ENCODE results near the gene EGFL8. TPM values are rescaled to one million over a fixed set of nuclear protein-coding genes. Genes with fewer than 3 reads are reported as not detected.

Gene EGFL8
- 1 to 10 TPM; 6.0 to 8.6 TPM for total RNA-seq

DNA sequence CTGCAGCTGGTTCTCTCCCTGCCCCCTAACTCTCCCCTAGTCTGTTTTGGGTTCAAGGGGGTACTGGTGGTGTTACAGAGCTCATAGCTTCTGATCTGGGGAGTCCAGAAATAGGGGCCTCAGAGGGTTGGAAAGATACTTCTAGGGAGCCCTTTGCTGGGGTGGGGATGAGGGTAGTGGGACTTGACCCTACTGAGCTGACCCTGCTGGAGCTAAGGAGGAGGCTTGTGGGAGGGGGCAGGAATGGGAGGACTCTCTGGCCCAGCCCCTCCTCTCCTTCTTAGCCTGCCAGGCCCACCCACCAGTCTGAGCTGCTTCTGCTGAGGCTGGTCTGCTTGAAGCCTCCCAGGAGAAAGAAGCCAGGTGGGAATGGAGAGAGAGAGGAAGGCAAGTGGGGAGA lies at the start of gene EGFL8:
TSS of gene EGFL8 (plus strand) at position 301 of the 400 bp plus-strand sequence. CDS start 1,571 bp downstream, outside the sequence.
- Mint-ChIP-seq H3K27ac (no peak within 1 kb of the TSS), H3K4me3 (no peak within 1 kb of the TSS), H3K4me1 (no peaks in the 10 kb centered on the region), H3K9me3 (no peaks in the 10 kb centered on the region), H3K27me3 (no peaks in the 10 kb centered on the region), H3K36me3 (ENCODE audit: low read depth) (peaks cover 8% of the 10 kb centered on the region)
- no peak for DNase-seq
- POLR2A ChIA-PET, result interaction anchor here (0.9 kb wide), 1 partner anchor 12 kb away, joined by 6 read pairs; no protein-coding TSS in a partner anchor
- CTCF ChIA-PET, result interaction anchor here (1.4 to 1.7 kb wide), 2 partner anchors 10 to 12 kb away, joined by 4 read pairs; partner anchors contain the start of gene PRRT1

DNA sequence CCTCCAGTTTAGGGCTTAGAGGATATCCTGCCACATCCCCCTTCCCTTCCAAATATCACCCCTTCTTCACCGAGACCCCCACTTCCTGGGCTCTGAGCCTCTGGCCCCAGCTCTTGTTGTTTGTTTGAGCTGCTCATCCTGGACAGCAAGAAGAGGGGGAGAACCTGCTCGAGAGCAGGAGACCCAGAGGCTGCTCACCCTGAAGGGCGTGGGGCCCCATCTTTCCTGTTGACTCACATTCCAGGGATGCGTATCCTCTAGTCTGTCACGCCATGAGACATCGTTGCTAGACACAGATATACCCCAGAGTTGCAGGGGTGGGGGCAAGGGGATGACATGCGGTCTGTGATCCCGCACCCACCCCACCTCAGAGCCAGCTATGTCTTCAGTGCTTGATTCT lies 49.6 kb upstream of the EGFL8 start:
- CTCF ChIA-PET, result interaction anchor here (0.7 kb wide), 1 partner anchor 724 kb away, joined by 4 read pairs; the partner anchor contains the start of gene TAP2
- Mint-ChIP-seq H3K4me1 (peaks cover 12% of the 10 kb centered on the region), H3K4me3 (no peak overlapping the region), H3K36me3 (ENCODE audit: low read depth) (peaks cover 25% of the 10 kb centered on the region), H3K9me3 (no peaks in the 10 kb centered on the region), H3K27me3 (peaks cover under 1% of the 10 kb centered on the region), H3K27ac (no peak overlapping the region)
- DNase-seq, result no peak
- POLR2A ChIA-PET, result no interaction called here

DNA sequence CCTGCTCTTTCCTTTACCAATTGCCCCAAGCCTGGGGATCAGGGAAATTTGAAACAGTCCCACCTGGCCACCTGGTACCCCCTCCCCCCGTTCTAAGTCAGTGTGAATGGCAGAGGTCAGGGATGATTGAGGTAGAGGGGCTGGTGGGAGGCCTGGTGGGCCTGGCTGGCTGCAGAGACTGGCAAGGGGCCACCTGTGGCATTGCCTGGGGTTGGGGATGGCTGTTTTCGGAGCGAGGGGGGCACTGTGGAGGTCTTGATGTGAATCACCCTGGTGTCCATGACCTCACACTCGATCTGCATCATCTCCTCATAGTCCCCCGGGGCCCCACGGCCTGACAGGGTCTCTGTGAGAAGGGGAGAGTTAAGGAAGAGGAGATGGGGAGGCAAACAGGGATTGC lies 48.8 kb upstream of the EGFL8 start:
- no peaks in the 10 kb centered on the region for H3K9me3 Mint-ChIP-seq
- H3K4me3 Mint-ChIP-seq, result no peak overlapping the region
- H3K36me3 Mint-ChIP-seq (ENCODE audit: low read depth), result peaks cover 30% of the 10 kb centered on the region
- CTCF ChIA-PET, result no interaction called here
- no peaks in the 10 kb centered on the region for H3K27me3 Mint-ChIP-seq
- H3K4me1 Mint-ChIP-seq, result peaks cover 10% of the 10 kb centered on the region
- POLR2A ChIA-PET, result no interaction called here
- DNase-seq, result no peak
- no peak overlapping the region for H3K27ac Mint-ChIP-seq

DNA sequence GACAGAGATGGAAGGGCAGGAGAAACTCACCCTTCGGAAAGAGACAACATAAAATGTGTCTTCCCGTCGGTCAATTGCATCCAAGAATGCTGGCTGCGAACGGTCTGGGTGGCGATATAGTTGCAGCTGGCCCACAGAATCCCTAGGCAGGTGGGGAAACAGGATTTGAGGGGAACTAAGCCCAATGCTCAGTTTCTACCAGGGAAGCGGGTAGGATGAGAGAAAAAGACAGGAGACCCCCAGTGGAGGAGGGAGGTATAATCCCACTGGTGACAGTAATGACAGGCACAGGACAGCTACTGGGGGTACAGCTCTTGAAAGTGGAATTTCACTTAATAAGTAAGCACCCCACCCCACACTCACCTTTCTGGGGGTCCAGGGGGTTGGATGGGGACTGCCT lies 47.7 kb upstream of the EGFL8 start:
- Mint-ChIP-seq H3K27me3 (no peaks in the 10 kb centered on the region), H3K4me3 (no peak overlapping the region), H3K9me3 (no peaks in the 10 kb centered on the region), H3K36me3 (ENCODE audit: low read depth) (peaks cover 38% of the 10 kb centered on the region), H3K27ac (no peak overlapping the region), H3K4me1 (peaks cover 10% of the 10 kb centered on the region)
- CTCF ChIA-PET, result interaction anchor here (0.9 to 1.2 kb wide), 4 partner anchors 12 to 79 kb away, joined by 3 to 4 read pairs (median 4); no protein-coding TSS in a partner anchor
- POLR2A ChIA-PET, result no interaction called here
- peak; percentile 26 for DNase-seq

DNA sequence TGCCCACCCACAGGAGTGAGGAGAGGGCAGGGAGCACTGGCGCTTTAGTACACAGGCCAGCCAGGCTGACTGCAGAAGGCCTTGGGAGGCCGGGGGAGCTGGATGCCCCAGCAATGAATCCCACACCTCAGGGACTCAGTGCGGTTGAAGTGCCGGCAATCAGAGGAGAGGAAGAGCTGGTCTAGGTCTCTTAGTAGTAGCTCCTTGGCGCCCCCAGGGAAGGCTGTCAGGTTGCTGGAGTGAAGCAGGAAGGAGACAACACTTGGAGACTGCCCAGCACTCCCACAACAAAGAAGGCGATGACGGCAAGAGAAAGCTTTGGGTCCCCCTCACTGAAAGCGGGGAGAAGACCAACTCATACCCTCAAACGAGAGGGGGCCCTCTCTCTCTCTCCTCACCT lies 46.9 kb upstream of the EGFL8 start:
- Mint-ChIP-seq H3K9me3 (no peaks in the 10 kb centered on the region), H3K27me3 (no peaks in the 10 kb centered on the region), H3K36me3 (ENCODE audit: low read depth) (peaks cover 44% of the 10 kb centered on the region), H3K4me3 (no peak overlapping the region), H3K4me1 (peaks cover 10% of the 10 kb centered on the region), H3K27ac (no peak overlapping the region)
- no peak for DNase-seq
- ChIA-PET POLR2A (no interaction called here), CTCF (interaction anchor here (0.9 to 1.2 kb wide), 4 partner anchors 11 to 78 kb away, joined by 3 to 4 read pairs (median 4); no protein-coding TSS in a partner anchor)

DNA sequence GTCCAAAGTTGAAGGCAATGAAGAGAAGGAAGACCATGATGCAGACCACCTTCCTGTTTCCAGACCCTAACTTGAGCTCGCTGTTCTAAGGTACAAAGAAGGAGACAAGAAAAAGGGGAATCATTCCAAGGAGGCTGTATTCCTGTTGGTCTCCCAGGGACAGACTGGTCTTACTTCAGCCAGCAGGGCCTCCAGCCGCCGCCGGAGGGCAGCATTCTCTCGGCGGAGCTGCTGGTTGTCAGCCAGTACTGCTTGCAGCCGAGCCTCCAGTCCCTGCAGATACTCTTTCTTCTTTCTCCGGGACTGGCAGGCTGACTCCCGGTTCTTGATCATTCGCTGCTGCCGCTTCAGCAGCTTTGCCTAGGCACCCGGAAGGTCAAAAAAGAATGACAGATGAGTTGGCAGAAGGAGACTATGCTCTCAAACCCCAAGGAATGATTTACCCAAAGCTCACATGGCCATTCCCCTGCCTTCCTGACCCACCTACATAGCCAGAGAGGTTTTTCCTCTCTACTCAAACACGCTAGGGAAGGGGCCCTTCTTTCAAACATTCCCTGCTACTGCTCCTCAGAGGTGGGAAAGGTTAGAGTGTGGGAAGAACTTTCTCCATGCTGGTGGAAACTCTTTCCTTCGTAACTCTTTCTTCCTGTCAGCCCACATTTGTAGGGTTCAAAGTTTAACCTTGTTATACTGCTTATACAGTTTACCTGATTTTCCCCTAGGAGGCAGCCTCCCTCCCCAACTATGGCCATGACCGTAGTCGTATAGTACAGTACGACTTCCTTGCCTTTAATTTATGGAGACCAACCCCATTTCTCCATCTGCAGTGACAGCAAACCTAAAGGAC lies 45.4 kb upstream of the EGFL8 start:
- ChIA-PET POLR2A (no interaction called here), CTCF (interaction anchor here (0.6 to 1.8 kb wide), 10 partner anchors 9 to 837 kb away, joined by 3 to 20 read pairs (median 4); partner anchors contain the start of genes ATF6B and FKBPL)
- Mint-ChIP-seq H3K4me1 (peaks cover 10% of the 10 kb centered on the region), H3K9me3 (no peaks in the 10 kb centered on the region), H3K27ac (peak overlapping the region; percentile 81), H3K36me3 (ENCODE audit: low read depth) (peaks cover 52% of the 10 kb centered on the region), H3K4me3 (no peak overlapping the region), H3K27me3 (no peaks in the 10 kb centered on the region)
- DNase-seq, result peak; percentile 77

DNA sequence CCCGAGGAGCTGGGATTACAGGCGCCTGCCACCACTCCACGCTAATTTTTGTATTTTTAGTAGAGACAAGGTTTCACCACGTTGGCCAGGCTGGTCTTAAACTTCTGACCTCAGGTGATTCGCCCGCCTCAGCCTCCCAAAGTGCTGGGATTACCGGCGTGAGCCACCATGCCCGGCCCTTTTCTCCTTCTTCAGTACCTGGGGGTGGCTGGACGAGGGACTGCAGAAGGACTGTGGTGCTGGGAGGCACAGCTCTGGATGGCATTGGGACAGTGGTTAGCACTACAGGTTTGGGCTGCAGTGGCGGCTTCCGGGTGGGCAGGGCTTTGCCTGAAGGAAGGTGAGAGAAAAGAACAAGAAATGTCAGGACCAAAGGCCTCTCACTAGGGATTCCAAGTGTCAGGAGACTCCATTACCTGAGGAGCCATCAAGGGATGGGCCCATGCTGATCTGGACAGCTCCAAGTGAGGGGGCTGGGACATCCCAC lies 43.8 kb upstream of the EGFL8 start:
- Mint-ChIP-seq H3K36me3 (ENCODE audit: low read depth) (peaks cover 58% of the 10 kb centered on the region), H3K4me1 (peaks cover 17% of the 10 kb centered on the region), H3K27ac (no peak overlapping the region), H3K9me3 (no peaks in the 10 kb centered on the region), H3K27me3 (no peaks in the 10 kb centered on the region), H3K4me3 (no peak overlapping the region)
- no peak for DNase-seq
- ChIA-PET POLR2A (no interaction called here), CTCF (interaction anchor here (1.9 kb wide), 1 partner anchor 10 kb away, joined by 6 read pairs; no protein-coding TSS in a partner anchor)

DNA sequence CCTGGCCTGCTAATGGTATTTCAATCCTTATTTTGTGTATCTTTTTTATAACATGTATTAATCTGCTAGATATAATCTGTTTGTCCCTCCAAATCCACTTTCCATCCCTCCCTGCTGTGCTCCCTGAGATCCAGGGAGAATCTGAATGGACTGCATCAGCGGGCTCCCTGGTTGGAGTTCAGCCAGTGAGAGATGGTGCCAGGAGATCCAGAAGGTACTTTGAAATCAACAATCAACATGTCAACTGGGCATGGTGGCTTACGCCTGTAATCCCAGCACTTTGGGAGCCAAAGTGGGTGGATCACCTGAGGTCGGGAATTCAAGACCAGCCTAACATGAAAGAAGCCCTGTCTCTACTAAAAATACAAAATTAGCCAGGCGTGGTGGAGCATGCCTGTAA lies 40.7 kb upstream of the EGFL8 start:
- no peak for DNase-seq
- no peak overlapping the region for H3K27ac Mint-ChIP-seq
- ChIA-PET POLR2A (no interaction called here), CTCF (no interaction called here)
- H3K4me1 Mint-ChIP-seq, result peaks cover 43% of the 10 kb centered on the region
- no peak overlapping the region for H3K4me3 Mint-ChIP-seq
- H3K27me3 Mint-ChIP-seq, result no peaks in the 10 kb centered on the region
- no peaks in the 10 kb centered on the region for H3K9me3 Mint-ChIP-seq
- peaks cover 64% of the 10 kb centered on the region for H3K36me3 Mint-ChIP-seq (ENCODE audit: low read depth)

DNA sequence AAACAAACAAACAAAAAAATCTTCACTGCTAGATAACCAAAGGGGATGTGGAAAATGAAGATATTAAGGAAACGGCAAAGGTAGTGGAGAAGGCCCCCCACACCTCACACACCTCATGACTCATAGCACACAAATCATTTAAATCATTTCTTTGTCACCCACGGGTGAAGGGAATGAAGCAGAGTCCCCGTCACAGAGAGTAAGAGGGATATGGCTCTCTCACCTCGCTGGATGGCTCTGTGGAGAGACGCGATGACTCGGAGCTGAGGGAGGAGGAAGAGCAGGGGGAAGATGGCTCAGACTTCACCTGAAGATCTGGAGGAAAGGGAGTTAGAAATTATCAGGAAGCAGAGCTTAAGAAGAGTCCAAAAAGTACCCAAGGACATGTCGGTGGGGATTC lies 37.5 kb upstream of the EGFL8 start:
- H3K4me3 Mint-ChIP-seq, result peak overlapping the region; percentile 100

DNA sequence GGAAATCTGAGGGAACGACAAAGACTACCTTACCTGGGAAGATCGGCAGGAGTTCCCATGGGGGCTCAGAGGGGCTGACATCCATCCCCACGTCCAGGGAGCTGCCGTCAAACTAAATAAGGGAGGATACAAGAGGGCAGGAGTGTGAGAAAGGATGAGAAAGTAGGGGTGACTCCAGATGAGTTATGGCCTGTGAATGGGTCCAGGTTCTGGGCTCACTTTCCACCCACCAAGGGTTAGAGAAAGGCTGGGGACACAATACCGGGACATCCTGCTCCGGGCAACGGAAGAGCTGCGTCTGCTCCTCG lies 37.0 kb upstream of the EGFL8 start:
- H3K27ac Mint-ChIP-seq, result peak overlapping the region; percentile 98
- ChIA-PET POLR2A (interaction anchor here (0.8 kb wide), 1 partner anchor 69 kb away, joined by 4 read pairs; no protein-coding TSS in a partner anchor), CTCF (interaction anchor here (1.0 to 2.6 kb wide), 5 partner anchors 9 to 68 kb away, joined by 3 to 20 read pairs (median 5); no protein-coding TSS in a partner anchor)
- H3K36me3 Mint-ChIP-seq (ENCODE audit: low read depth), result peaks cover 40% of the 10 kb centered on the region
- H3K4me3 Mint-ChIP-seq, result peak overlapping the region; percentile 100
- no peaks in the 10 kb centered on the region for H3K9me3 Mint-ChIP-seq
- no peaks in the 10 kb centered on the region for H3K27me3 Mint-ChIP-seq
- peaks cover 51% of the 10 kb centered on the region for H3K4me1 Mint-ChIP-seq
- no peak for DNase-seq

More for the DNA sequence above, 37.5 kb upstream of the EGFL8 start:
- Mint-ChIP-seq H3K9me3 (no peaks in the 10 kb centered on the region), H3K4me1 (peaks cover 51% of the 10 kb centered on the region), H3K27ac (peak overlapping the region; percentile 98), H3K27me3 (no peaks in the 10 kb centered on the region), H3K36me3 (ENCODE audit: low read depth) (peaks cover 43% of the 10 kb centered on the region)
- no peak for DNase-seq
- POLR2A ChIA-PET, result no interaction called here
- CTCF ChIA-PET, result interaction anchor here (1.1 to 2.6 kb wide), 3 partner anchors 8 to 23 kb away, joined by 3 to 20 read pairs (median 7); no protein-coding TSS in a partner anchor

DNA sequence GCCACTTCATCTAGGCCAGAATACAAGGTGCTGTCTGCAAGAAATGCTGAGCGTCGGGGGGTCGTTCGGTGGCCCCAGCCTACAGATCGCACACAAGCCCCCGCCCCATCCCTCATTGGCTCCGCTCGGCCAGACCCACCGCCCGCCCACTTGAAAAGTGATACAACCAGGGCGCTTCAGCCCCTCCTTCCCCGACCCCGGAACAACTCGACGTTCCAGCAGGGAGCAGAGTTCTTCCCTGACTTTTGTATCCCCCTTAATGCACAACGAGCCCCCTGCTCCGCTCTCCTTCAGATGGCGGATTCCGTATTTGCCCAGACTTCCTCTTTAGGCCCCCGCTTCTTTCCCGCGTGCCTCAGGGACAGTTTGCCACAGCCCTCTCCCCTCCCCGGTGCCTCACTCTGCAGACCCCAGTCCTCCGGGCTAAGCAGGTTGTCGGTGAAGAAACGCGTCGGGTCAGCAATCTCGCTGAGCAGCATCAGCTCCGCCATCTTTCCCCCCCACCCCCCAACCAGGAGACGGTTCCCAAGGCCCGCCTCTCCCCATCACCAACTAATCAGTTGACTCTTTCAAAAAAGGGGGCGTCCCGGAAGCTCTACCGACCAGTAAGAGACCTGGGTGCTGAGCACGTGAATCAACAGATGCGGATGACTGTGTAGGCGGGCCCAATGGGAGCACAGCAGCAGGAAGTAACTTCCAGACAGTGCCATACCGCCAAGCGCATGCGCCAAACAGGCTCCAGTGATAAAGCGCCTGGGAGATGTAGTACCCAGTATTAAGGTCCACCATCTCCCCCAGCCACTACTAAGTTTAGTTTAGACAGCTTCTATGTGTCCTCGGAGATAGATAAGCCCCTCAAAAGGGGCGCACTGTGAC lies 36.4 kb upstream of the EGFL8 start, which contains the start of gene ATF6B:
TSS of gene ATF6B (minus strand) at position 530 of the 876 bp plus-strand sequence. CDS start at position 491, 39 bp downstream.
- Mint-ChIP-seq H3K36me3 (ENCODE audit: low read depth) (peaks cover 37% of the 10 kb centered on the region), H3K9me3 (no peaks in the 10 kb centered on the region), H3K4me1 (peaks cover 51% of the 10 kb centered on the region), H3K27me3 (no peaks in the 10 kb centered on the region), H3K4me3 (peak within 1 kb of the TSS; percentile 100), H3K27ac (peak within 1 kb of the TSS; percentile 98)
- ChIA-PET CTCF (interaction anchor here (0.6 to 2.6 kb wide), 9 partner anchors 9 to 183 kb away, joined by 3 to 20 read pairs (median 3); no protein-coding TSS in a partner anchor), POLR2A (interaction anchor here (0.5 to 0.8 kb wide), 2 partner anchors 12 to 68 kb away, joined by 3 to 4 read pairs; no protein-coding TSS in a partner anchor)
- DNase-seq, result peak; percentile 99

DNA sequence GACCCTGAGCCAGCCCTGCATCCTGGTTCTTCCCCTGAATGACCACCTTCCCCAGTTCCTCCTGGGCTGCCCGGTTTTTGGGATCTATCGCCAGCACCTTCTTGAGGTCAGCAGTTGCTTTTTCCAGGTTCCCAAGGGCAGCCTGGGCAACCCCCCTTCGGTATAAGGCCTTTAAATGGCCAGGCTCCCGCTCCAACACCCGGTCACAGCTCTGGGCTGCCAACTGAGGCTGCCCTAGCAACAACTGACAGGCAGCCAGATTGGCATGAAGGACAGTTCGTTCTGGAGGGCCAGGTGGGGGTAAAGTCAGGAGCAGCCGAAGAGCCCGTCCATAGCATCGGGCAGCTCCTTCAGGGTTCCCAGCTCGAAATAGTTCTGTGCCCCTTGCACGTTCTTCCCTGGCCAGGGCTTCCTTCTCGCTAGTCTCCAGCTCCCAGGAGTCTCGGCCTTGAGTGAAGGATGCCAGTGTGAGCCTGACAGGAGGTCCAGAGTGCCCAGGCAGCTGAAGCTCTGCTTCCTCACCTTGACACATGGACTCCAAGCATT lies 35.6 kb upstream of the EGFL8 start:
- Mint-ChIP-seq H3K27ac (peak overlapping the region; percentile 98), H3K27me3 (peaks cover under 1% of the 10 kb centered on the region), H3K4me3 (peak overlapping the region; percentile 100), H3K36me3 (ENCODE audit: low read depth) (peaks cover 31% of the 10 kb centered on the region), H3K9me3 (no peaks in the 10 kb centered on the region), H3K4me1 (peaks cover 51% of the 10 kb centered on the region)
- CTCF ChIA-PET, result interaction anchor here (0.5 to 2.6 kb wide), 6 partner anchors 10 to 67 kb away, joined by 3 to 20 read pairs (median 3); no protein-coding TSS in a partner anchor
- POLR2A ChIA-PET, result interaction anchor here (0.8 kb wide), 1 partner anchor 64 kb away, joined by 3 read pairs; no protein-coding TSS in a partner anchor
- no peak for DNase-seq
